Osteoblast (primary cell): ENCODE data around the gene DENND1C. TPM values are rescaled to one million over a fixed set of nuclear protein-coding genes. Genes with fewer than 3 reads are reported as not detected.

Source experiments
- DNase-seq: peaks from one replicate; pipeline ENCODE4 v3.0.0; 2011; ENCODE audit warnings: low spot score, mixed read lengths; ENCODE audit not compliant: insufficient read length; ENCODE audit errors: missing footprints
- H2AFZ ChIP-seq: 2 replicates; pipeline ENCODE4 v1.6.0; 2011; ENCODE audit warnings: mild to moderate bottlenecking, low read length
- H3K27ac ChIP-seq: 2 replicates; pipeline ENCODE4 v1.5.1; 2011; ENCODE audit warnings: mild to moderate bottlenecking, low read depth, low read length, moderate library complexity
- H3K27me3 ChIP-seq: 2 replicates; pipeline ENCODE4 v1.6.0; 2012; ENCODE audit warnings: mild to moderate bottlenecking, control low read depth, inconsistent platforms, low read length, moderate library complexity; ENCODE audit not compliant: insufficient read depth
- H3K36me3 ChIP-seq: 2 replicates; pipeline ENCODE4 v1.5.1; 2011; ENCODE audit warnings: mild to moderate bottlenecking, low read length, control low read depth, moderate library complexity; ENCODE audit not compliant: insufficient read depth
- H3K4me1 ChIP-seq: 2 replicates; pipeline ENCODE4 v1.5.1; 2011; ENCODE audit warnings: mild to moderate bottlenecking, low read length, control low read depth, moderate library complexity; ENCODE audit not compliant: insufficient read depth
- H3K4me2 ChIP-seq: 2 replicates; pipeline ENCODE4 v1.6.0; 2011; ENCODE audit warnings: mild to moderate bottlenecking, low read length; ENCODE audit not compliant: insufficient read depth
- H3K4me3 ChIP-seq: fragments of 200-600 bp; sonication (generic); 3 replicates; pipeline ENCODE4 v1.5.1; 2012; ENCODE audit warnings: mild to moderate bottlenecking, low read length, inconsistent platforms; ENCODE audit not compliant: insufficient read depth
- H3K79me2 ChIP-seq: 2 replicates; pipeline ENCODE4 v1.6.0; 2012; ENCODE audit warnings: mild to moderate bottlenecking, low read length, control low read depth, inconsistent platforms; ENCODE audit not compliant: insufficient read depth
- H3K9me3 ChIP-seq: 2 replicates; pipeline ENCODE4 v1.5.1; 2011; ENCODE audit warnings: low read depth, low read length, control low read depth
- H4K20me1 ChIP-seq: 2 replicates; pipeline ENCODE4 v1.6.0; 2012; ENCODE audit warnings: mild to moderate bottlenecking, low read length, control low read depth; ENCODE audit not compliant: insufficient read depth
- total RNA-seq: library from RNA; depleted of rRNA; stranded (reverse); fragments of >200 nt; gene quantifications from 2 replicates; pipeline ENCODE4 v1.2.3, GENCODE V29; 2012
- TF ChIP-seq, protein P1 (sequence below): IDR thresholded peaks from 2 replicates; pipeline ENCODE4 v1.5.1; 2011; ENCODE audit warnings: mild to moderate bottlenecking, low read depth, low read length, moderate library complexity; ENCODE audit errors: extremely low read depth

DENND1C gene
- total RNA-seq, 1 donor = not detected

GRCh38 chr19:6425732-6426620 is 55.6 kb downstream of the DENND1C start:
- peaks cover 18% of the 10 kb centered on the region for H3K36me3 ChIP-seq
- peak overlapping the region; percentile 87 for H2AFZ ChIP-seq
- H4K20me1 ChIP-seq = peaks cover 31% of the 10 kb centered on the region
- H3K4me1 ChIP-seq = peaks cover 5% of the 10 kb centered on the region
- H3K4me3 ChIP-seq = no peak overlapping the region
- no peaks in the 10 kb centered on the region for H3K9me3 ChIP-seq
- peak overlapping the region; percentile 2 for H3K4me2 ChIP-seq
- TF ChIP-seq, protein P1, sequence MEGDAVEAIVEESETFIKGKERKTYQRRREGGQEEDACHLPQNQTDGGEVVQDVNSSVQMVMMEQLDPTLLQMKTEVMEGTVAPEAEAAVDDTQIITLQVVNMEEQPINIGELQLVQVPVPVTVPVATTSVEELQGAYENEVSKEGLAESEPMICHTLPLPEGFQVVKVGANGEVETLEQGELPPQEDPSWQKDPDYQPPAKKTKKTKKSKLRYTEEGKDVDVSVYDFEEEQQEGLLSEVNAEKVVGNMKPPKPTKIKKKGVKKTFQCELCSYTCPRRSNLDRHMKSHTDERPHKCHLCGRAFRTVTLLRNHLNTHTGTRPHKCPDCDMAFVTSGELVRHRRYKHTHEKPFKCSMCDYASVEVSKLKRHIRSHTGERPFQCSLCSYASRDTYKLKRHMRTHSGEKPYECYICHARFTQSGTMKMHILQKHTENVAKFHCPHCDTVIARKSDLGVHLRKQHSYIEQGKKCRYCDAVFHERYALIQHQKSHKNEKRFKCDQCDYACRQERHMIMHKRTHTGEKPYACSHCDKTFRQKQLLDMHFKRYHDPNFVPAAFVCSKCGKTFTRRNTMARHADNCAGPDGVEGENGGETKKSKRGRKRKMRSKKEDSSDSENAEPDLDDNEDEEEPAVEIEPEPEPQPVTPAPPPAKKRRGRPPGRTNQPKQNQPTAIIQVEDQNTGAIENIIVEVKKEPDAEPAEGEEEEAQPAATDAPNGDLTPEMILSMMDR = no peak
- peaks cover 33% of the 10 kb centered on the region for H3K79me2 ChIP-seq
- H3K27me3 ChIP-seq = no peaks in the 10 kb centered on the region
- DNase-seq = peak; percentile 45
- H3K27ac ChIP-seq = peak overlapping the region; percentile 40

DNA sequence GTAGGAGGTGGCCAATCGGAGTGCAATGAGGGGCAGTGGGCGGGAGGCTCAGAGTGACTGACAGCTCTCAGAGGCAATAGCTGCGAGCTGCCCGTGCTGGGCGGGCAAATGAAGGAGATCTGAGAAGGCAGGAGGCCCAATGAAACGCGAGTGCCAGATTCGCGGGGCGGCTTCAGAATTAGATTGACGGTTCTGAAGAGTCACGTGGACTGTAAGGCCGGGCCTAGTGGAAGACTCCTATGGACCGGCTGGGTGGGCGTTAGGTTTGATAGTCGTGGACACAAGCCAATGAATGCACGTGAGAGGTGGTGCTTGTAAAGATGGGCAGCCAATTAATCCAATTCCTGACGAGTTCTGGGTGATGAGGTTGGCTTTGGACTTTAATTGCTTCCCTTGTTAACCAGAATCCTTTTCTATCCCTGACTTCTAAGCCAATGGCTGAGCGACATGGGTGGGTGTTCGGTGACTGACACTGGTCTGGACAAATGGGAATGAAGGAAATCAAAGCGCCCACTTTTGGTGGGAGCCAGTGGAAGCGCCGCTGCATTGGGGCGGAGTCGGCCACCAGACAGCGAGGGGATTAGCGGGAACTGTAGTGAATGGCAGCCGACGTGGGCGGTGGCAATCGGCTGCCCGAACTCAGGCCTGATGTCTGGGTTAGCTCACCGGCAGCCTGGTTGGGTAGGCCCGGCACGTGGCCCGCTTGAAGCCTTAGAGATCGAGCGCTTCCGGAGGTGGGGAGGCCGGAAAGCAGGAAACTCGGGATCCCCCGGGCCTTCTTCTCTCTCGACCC is 56.5 kb downstream of the DENND1C start:
- Histone ChIP-seq H2AFZ (peak overlapping the region; percentile 87), H3K36me3 (peaks cover 26% of the 10 kb centered on the region), H3K27ac (peak overlapping the region; percentile 40), H3K4me2 (peak overlapping the region; percentile 2), H3K79me2 (peaks cover 42% of the 10 kb centered on the region), H3K9me3 (no peaks in the 10 kb centered on the region), H3K4me1 (peaks cover 5% of the 10 kb centered on the region), H4K20me1 (peaks cover 38% of the 10 kb centered on the region), H3K4me3 (no peak overlapping the region), H3K27me3 (no peaks in the 10 kb centered on the region)
- TF ChIP-seq, protein P1 = no peak
- DNase-seq = peak; percentile 100

- Histone ChIP-seq H3K4me3 (peak within 1 kb of the TSS; percentile 94), H2AFZ (peak within 1 kb of the TSS; percentile 87), H3K27ac (peak within 1 kb of the TSS; percentile 75), H3K36me3 (peaks cover 34% of the 10 kb centered on the region), H3K9me3 (no peaks in the 10 kb centered on the region), H3K79me2 (peaks cover 49% of the 10 kb centered on the region), H3K4me1 (peaks cover 5% of the 10 kb centered on the region), H4K20me1 (peaks cover 46% of the 10 kb centered on the region), H3K4me2 (peak within 1 kb of the TSS; percentile 94), H3K27me3 (no peaks in the 10 kb centered on the region)
- TF ChIP-seq, protein P1 = no peak
- DNase-seq = peak; percentile 100
These were observed 57.2 kb downstream of the DENND1C start, which contains the start of gene KHSRP for GRCh38 chr19:6424195-6424938. TSS of gene KHSRP (minus strand) at chr19:6424811. CDS start at chr19:6424701, 110 bp downstream.
